Mucosa of gallbladder (tissue), 1 donor: ENCODE measurements around the gene BMP8A. TPM values are rescaled to one million over a fixed set of nuclear protein-coding genes. Genes with fewer than 3 reads are reported as not detected.
"Not testable (repeated sequence)": the region's sequence is repeated elsewhere in the genome, so short reads cannot be mapped to it uniquely, and the experiment has no call there.

Source experiments
- DNase-seq: peaks from one replicate; pipeline ENCODE4 v3.0.0-alpha.2; 2020; ENCODE audit warnings: low spot score
- total RNA-seq: library from RNA; stranded (reverse); gene quantifications from one replicate; pipeline ENCODE4 v1.2.1, GENCODE V29; 2021
- donor health status: DM: no; HTN: no; CAD: no.

Gene BMP8A
- total RNA-seq, 1 donor from 2014 or later, result 4.1 TPM

DNA sequence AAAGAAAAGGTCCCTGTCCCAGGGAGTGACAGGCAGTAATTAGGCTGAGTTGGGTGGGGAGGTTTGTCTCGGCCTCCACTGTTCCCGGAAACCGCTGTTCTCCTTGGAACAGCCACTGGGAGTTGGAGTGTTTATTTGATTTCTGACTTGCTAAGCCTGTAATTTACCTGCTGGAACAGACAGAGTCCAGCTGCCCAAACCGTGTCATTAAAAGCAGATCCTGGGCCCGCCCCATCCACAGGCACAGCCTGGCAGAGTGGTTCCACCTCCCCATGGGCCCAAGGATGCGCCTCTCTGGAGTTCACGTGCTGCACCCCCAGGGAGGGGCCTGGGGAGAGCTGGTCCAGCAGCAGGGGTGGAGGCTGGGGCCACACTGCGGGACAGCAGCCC lies 35.7 kb downstream of the BMP8A start:
- DNase-seq, result not testable (repeated sequence)

DNA sequence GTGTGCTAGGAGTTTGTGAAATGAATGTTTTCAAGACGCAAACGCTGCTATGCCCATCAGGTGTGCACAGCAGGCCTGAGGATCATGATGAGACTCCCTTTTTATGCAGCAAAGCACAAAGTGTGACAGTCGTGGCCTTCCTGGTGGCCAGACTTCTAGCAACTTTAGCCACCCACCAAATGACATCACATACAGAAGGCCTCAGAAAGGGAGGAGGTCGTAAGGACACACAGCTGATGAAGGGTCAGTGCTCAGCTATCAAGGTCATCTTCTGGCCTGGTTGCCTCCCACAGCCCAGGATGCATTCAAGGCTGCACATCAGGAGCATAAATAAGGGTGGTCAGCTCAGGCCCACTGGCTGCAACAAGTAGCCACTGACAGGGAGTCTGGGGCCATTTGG lies 36.6 kb downstream of the BMP8A start:
- no peak for DNase-seq

DNA sequence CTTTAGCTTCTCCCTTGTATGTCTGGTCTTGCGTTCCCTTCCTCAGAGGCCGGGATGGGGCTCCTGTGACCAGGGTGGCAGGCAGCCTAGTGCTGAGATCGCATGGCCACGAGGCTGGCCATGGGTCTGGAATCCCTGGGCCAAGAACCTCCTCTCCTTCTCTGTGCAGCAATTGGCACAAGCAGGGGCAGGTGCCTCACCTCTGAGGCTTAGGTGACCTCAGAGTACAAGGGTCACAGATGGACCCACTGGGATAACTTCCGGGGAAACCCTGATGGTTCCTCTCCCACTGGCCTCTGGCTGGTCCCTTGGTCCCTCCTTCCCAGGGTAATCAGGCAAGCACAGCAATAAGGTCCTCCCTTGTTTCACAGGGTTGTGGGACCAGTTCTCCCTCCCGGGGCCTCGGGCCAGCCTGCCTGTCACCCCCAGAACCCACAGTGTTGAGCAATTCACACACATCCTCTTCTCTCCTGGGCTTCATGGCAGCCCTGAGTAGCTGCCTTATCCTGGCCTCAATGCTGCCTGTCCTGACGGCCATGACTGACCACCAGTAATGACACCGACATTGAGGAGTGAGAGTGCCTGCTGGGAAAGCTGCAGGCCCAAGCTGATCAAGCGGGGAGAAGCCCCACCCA lies 38.6 kb downstream of the BMP8A start:
- no peak for DNase-seq

DNA sequence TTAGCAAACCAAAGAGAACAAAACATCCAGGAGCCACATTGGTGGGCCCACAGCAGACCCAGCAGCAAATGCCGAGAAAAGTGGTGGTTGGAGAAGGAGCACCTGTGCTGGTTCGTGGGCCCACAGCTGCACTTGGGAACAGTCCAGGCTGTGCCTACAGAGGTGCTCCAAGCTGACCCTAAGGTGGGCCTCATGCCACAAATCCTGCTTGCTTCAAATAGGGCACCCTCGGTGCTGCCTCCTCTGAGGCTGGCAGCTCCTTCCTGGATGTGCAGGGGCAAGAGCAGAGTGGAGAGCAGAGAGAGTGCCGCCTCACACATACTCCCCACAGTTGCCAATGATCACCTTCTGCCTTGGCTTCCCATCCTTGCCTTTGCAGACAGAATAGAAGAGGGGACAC lies 40.1 kb downstream of the BMP8A start:
- no peak for DNase-seq

DNA sequence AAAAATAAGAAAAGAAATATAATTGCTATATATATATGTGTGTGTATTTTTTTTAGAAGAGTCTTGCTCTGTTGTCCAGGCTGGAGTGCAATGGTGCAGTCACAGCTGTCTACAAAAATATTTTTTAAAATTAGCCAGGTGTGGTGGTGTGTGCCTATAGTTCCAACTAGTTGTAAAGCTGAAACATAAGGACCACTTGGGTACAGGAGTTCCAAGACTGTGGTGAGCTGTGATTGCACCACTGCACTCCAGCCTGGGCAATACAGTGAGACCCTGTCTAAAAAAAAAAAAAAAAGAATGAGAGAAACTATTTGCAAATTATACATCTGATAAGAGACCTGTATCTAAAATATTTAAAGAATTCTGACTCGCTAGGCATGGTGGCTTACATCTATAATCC lies 42.0 kb downstream of the BMP8A start:
- DNase-seq, result no peak

DNA sequence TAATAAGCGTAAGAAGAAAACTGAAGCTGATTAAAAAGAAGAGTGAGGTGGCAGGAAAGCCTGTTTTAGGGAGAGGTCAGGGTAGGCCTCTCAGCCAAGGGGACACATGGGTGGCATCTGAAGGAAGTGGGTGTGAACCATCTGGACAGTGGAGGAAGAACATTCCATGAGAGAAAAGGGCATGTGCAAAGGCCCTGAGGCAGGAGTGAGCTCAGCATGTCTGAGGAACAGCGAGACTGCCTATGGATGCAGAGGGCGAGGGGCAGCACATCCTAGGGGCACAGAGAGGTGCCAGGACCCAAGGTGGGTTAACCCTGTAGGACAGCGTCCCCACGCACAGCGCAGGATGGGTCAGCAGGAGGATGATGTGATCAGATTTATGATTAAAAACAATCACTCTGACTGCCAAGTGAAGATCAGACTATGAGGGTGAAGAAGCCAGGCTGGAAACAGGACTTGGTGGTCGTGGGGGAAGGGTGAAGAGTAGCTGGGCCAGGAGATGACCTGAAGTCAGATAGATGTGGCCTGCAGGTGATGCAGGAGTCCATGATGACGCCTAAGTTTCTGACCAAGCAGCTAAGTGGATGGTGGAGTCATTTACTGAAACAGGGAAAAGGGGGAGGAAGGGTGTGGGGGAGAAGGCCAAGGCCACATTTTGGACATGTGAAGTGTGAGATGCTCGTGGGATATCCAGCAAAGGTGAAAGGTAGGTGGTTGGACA lies 47.3 kb downstream of the BMP8A start:
- DNase-seq, result no peak

DNA sequence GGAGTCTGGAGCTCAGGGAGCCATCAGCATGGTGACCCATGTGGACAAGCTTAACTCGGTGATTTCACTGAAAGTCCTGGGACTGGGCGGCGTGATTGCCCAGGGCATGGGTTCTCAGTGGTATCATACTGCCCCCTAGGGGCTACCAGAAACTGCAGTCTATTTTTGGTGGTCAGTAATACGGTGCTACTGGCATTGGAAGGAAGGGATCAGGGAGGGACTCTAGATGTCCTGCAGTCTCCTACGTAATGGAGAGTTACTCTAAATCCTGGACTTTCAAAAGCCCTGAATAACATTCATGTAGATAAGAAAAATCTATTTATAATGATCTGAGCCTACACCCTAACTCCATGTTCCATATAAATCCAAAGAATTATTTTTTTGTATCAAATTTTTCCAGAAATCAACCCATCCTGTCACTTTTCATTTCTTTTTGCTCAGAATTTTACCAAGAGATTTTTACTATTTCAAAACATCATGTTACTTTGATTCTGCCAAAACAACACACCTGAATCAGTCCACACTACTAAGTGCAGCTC lies 47.9 kb downstream of the BMP8A start:
- peak; percentile 67 for DNase-seq

DNA sequence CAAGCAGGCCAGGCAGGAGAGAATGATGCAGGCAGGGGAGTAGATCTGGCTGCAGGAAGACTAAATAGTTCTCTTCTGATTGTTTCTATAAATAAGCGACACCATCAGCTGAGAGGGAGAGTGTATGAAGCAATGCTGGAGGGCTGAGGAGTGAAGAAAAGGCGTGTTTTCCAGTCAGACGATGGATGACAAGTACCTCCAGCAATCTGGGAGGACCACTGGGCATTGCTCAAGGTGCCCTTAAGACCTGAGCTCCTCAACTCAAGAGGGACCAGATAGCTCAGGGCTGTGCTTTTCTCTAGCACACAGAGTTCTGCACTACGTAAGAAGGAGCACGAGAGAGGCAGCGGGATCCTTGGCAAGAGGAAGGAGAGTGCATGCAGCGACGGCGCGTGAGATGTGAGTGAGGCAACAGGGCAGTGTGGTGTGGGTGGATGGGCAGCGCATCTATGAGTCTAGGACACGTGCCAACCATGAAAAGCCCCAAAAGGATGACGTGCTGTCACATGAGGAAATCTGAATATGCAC lies 49.1 kb downstream of the BMP8A start:
- DNase-seq, result peak; percentile 62

DNA sequence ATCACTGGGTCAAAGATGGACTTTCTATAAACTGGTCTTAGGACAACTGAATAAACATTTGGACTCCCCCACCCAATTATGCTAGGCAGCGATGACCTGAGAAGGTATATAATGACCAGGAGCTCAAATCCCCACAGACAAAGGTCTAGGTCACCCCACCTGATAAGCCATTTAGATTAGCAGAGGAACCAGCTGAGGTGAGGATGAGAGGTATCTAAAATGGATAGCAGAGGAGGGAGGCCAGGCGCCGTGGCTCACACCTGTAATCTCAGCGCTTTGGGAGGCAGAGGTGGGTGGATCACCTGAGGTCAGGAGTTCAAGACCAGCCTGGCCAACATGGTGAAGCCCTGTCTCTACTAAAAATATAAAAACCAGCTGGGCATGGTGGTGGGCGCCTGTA lies 51.5 kb downstream of the BMP8A start:
- no peak for DNase-seq

DNA sequence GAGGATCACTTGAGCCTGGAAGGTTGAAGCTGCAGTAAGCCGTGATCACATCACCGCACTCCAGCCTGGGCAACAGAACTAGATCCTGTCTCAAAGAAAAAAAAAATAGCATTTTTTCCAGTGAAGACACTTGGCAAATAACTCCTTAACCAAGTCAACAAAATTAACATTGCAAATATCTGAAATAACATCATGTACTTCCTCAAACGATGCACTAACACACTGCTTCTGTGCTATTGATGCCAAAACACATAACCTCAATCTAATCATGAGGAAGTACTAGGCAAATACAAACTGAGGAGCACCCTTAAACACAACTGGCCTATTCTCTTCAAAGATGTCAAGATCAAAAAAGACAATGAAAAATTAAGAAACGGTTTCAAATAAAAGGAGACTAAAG lies 52.9 kb downstream of the BMP8A start:
- DNase-seq, result no peak

DNA sequence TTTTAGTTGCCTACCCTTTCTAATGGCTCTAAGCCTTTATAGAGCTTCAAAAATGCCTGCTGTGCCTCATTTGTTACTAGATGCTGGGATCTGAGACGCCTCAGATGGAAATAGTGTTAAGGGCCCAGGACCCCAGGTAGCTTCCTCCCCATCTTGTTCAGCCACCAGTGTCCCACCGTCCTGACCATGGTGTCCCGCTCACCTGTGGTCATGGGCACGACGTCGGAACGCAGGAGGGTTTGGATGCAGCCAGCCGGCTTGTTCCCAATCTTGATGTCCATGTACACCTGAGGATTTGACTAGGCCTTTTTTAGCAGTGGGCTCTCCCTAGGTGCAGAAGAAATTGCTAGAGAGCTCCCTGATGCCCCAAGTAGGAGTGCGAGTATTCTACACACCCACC lies 54.1 kb downstream of the BMP8A start:
- DNase-seq, result no peak

DNA sequence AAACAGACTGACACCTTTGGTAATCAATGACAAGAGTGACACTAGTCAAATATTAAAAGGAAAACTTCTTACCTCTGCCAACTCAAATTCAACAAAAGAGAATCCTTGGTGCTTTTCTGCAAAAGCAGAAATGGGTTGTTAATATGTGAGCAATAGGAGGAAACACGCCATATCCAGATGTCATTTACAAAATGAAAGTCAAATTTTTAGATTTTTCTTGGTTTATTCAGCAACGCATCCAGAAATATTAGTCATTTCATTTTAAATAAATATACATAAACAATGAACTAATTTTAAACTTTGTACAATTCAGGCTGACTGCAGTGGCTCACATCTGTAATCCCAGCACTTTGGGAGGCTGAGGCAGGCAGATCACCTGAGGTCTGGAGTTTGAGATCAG lies 62.8 kb downstream of the BMP8A start:
- no peak for DNase-seq

DNA sequence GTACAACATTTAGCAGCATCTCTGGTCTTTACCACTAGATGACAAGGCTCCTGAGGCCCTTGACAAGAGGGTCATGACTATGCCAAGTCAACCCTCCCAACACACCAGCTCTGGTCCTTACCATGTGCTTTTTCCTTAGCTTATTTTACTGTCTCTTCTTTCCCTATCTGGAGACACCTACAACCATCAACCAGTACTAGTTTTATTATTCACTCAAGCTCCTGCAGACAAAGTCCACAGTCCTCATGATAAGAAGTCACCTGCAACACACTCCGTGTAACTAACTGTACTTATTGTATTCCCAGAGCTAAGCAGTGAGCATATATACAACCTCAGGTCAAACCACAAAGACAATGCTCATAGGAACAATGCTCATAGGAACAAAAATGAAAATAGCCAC lies 69.8 kb downstream of the BMP8A start:
- no peak for DNase-seq

DNA sequence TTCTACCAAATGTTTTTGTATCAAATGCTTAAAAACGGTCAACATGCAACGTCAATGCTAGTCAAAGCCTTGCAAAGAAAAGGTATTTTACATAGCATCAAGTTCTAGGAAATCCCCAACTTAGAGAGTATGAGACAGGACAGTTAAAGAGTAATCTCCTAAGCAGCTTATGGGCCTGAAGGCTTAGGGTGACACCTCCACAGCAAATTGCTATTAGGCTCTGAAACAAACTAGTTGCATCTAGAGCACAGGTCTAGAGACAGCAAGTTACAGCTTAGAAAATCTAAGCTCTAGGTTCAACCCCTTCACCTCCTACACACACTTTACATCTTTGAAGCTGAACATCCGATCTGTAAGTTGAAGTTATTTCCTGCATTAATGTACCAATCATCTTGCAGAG lies 71.5 kb downstream of the BMP8A start:
- DNase-seq, result no peak

DNA sequence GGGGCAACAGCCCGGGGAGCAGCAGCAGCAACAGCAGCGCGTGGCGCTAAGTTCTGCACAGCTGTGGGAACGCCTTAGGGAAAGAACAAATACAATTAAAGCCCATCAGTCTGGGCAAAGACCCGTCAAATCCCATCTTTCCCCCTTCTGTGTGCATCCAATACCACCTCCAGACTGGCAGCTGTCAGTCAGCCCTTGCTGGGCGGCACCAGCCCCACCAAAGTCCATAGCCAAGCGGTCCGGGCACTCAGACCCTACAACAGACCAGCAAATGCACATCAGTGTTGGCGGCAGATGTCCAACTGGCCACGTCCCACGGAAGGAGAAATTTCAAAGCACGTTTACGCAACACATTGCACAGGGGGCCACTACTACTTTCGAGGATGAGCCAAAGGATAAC lies 72.2 kb downstream of the BMP8A start:
- no peak for DNase-seq

DNA sequence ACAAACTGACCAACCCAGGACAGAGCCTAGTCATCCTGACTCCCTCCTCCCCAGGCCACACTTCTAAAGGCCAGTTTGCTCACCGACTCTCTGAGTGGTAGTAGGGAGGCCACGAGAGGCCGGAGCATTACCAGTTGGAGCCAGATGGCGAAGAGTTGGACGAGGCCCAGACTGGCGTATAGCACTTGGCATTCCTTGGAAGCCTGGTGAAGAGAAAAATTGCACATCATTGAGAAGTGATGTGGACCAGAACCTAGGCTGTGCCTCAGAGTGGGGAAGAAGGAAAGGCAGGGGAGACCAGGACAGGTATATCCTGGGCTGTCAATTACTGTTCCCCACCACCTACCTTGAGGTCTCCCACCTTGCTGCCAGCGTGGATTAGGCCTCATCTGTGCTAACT lies 72.9 kb downstream of the BMP8A start:
- no peak for DNase-seq

DNA sequence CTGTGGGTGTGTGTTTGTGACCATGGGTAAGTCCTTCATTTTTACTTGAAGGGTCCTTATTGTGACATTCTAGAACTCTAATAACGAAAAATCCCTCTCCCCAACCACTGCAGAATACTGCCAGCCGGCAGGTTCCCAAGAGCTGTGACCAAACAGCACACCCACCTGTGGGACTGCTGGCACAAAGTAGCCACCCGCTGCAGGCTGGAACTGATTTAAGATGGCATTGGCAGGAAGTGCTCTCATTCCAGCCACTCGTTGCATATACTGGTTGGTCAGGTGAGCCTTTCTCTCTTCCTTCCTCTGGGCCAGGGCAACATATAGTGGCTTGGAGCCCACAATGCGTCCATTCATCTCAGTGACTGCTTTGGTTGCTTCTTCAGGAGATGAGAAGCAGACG lies 73.5 kb downstream of the BMP8A start:
- DNase-seq, result no peak

DNA sequence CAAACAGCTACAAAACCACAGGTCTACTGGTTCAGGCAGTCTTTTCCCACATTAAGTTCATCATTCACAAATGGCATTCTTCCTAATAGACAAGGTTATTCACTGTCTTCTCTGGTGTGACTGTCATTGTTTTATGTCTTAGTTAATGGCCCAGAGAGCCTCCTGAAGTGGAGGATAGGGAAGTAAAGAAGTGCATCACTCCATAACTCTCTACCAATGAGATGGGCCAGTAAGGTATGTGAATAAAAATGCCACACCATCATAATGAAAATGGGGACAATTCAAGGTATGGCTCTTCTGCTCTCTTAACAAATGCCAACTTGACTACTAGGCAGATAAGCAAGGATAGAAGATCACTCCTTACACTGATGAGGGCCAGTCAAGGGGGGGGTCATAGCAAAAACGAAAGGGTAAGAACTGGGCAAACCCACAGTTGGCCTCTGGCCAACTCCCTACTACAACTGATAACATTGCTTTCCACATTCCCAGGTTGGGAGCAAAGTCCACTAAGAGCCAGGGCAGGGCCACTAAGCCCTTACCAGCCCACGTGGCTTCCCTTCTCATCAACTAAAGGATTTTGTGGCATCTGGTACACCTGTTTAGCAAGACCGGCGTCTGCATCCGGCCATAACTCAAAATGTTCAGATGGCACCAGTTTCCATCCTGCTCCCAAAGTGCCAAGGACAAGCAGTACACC lies 75.2 kb downstream of the BMP8A start:
- peak; percentile 89 for DNase-seq

DNA sequence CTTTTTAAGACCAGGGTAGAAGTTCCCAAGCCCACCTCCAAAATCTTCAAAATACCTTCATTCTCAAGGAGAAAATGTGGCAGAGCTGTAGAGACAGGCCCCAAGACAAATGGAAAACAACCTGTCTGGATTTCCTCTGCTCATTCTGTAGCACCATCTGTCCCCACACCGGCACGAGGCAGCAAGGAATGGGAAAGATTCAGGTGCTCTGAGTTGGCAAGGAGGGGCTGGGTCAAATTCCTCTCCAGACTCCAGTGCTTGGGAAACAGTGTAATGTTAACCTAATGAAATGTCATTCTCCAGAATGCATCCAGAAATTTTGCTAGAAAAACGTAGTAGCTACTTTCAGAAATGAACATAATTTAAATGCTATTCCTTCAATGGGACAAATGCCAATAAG lies 75.9 kb downstream of the BMP8A start:
- no peak for DNase-seq

DNA sequence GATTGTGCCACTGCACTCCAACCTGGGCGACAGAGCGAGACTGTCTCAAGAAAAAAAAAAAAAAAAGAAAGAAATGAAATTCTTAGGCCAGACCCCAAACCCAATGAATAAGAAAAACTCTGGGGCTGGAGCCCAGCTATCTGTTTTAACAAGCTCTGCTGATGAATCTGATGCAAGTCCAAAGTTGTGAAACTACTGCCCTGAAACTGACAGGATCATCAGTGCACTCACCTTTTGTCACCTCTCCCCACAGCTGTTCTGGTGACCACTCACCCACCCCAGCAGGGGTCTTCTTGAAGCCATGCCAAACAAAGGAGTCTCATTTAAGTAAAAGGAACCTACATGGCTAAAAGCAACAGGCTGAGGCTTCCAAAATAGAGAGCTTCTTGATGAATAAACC lies 76.8 kb downstream of the BMP8A start:
- DNase-seq, result no peak

DNA sequence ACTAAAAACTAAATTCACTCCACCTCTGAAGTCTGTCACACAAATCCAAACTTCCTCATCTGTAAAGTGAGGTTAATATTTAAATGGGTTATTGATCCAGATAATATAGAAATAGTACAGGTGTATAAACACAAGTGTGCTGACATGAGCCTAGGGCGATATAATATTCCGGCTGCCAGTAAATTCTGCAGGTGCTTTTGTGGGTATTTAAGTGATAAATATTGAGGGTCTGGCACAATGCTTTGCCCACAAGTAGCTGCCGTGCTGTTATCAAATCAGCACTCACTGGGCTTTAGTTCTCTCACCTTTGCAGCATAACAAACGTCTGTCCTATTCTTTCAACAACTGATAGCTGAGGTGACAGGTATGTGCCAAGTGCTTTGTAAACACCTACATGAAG lies 77.6 kb downstream of the BMP8A start:
- no peak for DNase-seq

DNA sequence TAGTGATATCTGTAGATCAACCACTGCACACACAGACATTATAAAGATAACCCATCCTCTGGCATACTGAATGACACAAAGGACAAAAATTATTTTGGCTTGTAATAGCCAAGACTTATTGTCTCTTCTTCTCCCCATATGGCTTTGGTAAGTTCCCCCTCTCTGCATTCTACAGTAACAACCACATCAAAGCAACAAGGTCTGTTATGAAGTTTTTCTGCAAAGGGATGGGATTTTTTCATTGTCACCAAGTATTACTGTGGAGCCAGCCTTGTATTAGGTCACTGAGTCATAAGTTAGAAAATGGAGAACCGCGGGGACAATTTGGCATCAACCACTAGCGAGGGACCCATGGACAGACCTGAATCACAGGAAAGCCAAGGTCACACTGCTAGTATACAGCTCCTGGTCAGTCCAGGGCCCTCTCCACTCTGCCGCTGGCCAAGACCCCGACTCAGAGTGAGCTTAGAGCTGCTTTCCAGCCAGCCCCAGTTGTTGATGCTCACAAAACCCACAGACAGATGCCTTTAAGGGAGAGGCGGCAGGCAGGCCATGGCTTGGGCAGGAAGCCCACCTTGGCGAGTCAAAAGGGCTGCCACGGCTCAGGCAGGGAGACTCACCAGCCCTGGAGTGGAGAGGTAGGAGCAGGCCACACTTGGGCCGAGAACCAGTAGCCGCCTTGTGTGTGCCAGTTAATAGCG lies 79.2 kb downstream of the BMP8A start:
- DNase-seq, result no peak
